Stimulated activated naive CD4-positive, alpha-beta T cell (primary cell): ENCODE results near the gene WWC1.
"Not testable (repeated sequence)": the region's sequence is repeated elsewhere in the genome, so short reads cannot be mapped to it uniquely, and the experiment has no call there.

ENCODE experiments used
- DNase-seq, 6 experiments: peaks; one replicate each; lab custom pipeline; 2025; lab: John Stamatoyannopoulos, UW

Gene WWC1

GRCh38 chr5:168286386-168286785 lies 5.1 kb upstream of the WWC1 start:
- DNase-seq = no peak

- DNase-seq = not testable (repeated sequence)
Observed at GRCh38 chr5:168286863-168287262, 4.6 kb upstream of the WWC1 start.

- no peak for DNase-seq
Observed at GRCh38 chr5:168287362-168287761, 4.1 kb upstream of the WWC1 start.

- DNase-seq = no peak
Observed at GRCh38 chr5:168288349-168289245, 2.8 kb upstream of the WWC1 start.

- no peak for DNase-seq
Observed at GRCh38 chr5:168290902-168291341, 523 bp upstream of the WWC1 start.

GRCh38 chr5:168291964-168292785 lies 730 bp downstream of the WWC1 start:
- DNase-seq = no peak

GRCh38 chr5:168292786-168293696 lies 1.6 kb downstream of the WWC1 start:
- DNase-seq = no peak

- DNase-seq = no peak
Observed at GRCh38 chr5:168295574-168296201, 4.2 kb downstream of the WWC1 start.

GRCh38 chr5:168296682-168297081 lies 5.2 kb downstream of the WWC1 start:
- DNase-seq = no peak

GRCh38 chr5:168298949-168299348 lies 7.5 kb downstream of the WWC1 start:
- DNase-seq = no peak

GRCh38 chr5:168299372-168299771 lies 7.9 kb downstream of the WWC1 start:
- DNase-seq = no peak

GRCh38 chr5:168300326-168301182 lies 9.1 kb downstream of the WWC1 start:
- no peak for DNase-seq

GRCh38 chr5:168301593-168302390 lies 10.3 kb downstream of the WWC1 start:
- no peak for DNase-seq

- no peak for DNase-seq
Observed at GRCh38 chr5:168302785-168303184, 11.3 kb downstream of the WWC1 start.

GRCh38 chr5:168303393-168304025 lies 12.1 kb downstream of the WWC1 start:
- no peak for DNase-seq

- DNase-seq = no peak
Observed at GRCh38 chr5:168304349-168304748, 12.9 kb downstream of the WWC1 start.

GRCh38 chr5:168305281-168305680 lies 13.8 kb downstream of the WWC1 start:
- DNase-seq = no peak

- no peak for DNase-seq
Observed at GRCh38 chr5:168307022-168307421, 15.6 kb downstream of the WWC1 start.

- DNase-seq = no peak
Observed at GRCh38 chr5:168307925-168308584, 16.6 kb downstream of the WWC1 start.
